NCI-H524 (cell line): ENCODE data around the gene SLC13A4.
"Not testable (repeated sequence)": the region's sequence is repeated elsewhere in the genome, so short reads cannot be mapped to it uniquely, and the experiment has no call there.

ENCODE experiments used
- DNase-seq, 2 experiments: peaks; one replicate each; lab custom pipeline; 2025; lab: John Stamatoyannopoulos, UW

SLC13A4 gene

DNA sequence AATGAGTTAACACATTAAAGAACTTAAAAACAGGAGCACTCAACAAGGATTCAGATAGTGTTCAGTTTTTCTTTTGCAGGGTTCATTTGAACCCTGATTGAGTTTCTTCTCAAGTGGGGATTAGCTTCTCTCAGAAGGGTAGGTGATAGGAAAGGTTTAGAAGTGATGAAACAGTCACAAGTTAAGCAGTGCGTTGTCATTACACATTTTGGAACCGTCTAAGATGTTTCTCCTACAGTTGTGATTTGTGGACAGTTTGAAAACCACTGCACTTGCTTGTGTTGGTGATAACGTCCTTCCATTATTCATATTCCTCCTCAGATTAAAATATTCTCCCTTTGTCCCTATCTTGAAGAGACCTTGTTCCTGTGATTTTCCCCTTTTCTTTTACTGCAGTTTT is 62.9 kb downstream of the SLC13A4 start:
- peak in 1 of 2 experiments; percentile 23 for DNase-seq

DNA sequence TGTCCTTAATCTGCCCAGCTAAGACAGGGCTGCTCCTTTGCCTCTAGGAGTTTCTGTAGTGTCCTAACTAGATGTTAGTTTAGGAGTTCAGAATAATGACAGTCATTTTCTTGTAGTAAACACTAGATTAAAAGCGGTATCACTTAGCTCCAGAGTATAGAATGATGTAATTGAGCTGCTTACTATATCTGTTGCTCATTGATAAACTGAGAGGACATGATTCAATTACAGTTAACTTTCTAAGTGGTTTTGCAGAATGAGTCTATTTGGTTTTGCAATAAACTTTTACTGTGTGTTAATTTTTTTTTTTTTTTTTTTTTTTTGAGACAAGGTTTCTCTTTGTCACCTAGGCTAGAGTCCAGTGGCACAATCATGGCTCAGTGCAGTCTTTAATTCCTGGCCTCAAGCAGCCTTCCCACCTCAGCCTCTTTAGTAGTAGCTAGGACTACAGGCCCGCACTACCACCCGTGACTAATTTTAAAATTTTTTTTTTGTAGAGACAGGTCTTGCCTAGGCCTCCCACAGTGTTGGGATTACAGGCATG is 63.9 kb downstream of the SLC13A4 start:
- no peak for DNase-seq

DNA sequence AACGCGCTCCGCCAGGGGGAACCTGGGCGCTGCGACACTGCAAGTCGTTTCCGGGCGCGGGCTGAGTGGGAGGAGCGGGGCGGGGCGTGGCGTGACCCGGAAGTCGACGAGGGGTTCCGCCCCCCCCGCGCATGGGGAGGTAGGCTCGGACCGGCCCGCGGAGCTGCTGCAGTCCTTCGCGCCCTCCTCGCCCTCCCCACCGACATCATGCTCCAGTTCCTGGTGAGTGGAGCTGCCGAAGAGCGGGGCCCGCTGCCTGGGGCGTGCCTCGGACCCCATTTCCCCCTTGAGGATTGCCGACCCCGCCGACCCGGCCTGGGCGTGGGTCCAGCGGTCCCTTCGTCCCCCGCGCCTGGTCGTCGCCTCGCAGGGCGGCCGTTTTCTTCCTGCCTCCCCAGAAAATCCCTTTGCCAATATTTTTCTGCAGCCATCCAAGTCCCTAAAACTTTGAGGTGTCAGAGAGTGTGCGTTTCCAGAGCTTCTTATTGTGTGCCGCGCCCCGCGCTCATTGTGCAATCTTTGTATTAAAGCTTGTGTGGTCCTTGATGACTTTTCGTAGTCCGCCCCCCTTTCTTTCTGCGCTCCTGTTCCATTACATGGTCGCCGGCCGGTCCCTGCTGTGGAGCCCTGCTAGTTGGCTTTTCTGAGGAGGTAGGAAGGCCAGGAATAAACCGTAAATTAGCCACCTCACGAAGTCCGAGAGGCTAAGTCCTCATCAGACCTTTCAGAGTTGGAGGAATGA is 65.4 kb downstream of the SLC13A4 start, which contains the start of gene STMP1:
Gene STMP1, plus strand, starts transcription at position 142 of the 742 bp plus-strand sequence.
- DNase-seq = peak; percentile 84 to 91

DNA sequence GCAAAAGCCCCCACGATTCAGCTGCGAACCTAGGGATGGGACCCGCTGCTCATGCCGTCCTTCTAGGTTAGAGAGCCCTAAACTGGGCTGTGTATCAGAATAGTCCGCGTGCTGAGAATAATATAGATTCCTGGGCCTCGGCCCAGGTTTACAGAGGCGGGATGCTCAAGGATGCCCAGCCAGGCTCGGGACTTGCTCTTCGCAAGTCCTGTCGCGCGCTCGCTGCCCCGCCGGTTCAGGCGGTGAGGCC is 65.9 kb downstream of the SLC13A4 start:
- DNase-seq = no peak

DNA sequence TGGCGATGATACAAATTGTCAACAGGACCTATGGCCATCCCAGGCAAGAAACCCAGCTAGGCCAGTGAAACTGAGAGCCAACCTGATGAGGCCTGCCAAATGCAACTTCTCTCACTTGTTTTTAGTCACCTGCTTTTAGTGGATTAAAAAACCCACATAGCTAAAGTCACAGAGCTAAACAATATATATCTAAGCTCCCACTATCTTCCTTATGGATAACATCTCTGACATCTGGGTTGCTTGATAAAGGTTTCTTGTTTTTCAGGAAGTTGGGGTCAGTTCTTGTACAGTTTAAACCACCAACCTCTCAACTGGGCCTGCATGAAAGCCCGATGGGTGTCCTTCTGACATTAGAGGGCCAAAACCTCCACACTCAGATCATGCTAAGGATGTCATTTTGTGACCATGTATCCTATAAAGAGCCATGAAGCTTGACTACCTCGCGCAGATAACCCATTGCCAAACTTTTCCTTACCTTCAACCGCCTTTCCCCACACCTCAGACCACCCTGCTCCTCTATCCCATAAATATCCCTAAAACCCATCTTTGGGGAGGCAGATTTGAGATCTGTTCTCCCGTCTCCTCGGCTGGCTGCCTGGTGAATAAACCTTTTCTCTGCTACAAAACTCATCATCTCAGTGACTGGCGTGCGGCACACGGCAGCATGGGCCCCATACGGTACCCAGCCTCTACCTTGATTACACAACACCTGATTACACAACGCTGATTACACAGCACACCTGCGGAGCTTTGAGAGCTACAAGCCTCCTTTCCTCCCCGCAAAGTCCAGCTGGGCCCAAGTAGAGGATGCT is 66.5 kb downstream of the SLC13A4 start:
- DNase-seq = no peak

DNA sequence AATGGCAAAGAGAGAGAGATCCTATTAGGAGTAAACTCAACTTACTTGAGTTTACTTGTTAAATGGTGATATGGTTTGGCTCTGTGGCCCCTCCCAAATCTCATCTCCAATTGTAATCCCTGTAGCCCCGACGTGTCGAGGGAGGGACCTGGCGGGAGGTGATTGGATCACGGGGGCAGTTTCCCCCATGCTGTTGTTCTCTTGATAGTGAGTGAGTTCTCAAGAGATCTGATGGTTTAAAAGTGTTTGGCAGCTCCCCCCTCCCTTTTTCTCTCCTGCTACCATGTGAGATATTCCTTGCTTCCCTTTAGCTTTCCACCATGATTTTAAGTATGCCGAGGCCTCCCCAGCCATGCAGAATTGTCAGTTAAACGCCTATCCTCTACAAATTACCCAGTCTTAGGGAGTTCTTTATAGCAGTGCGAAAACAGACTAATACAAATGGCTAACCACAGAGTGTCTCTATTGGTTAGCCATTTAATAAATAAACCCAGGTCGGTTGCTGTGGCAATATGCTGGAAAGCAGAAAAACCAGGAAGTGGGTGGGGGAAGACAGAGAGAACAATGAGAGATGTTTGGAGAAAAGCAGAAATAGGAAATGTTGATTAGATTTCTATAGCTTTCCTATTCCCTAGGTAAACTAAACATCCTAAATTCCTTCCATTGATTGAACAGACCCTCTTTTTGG is 68.7 kb downstream of the SLC13A4 start:
- no peak for DNase-seq

DNA sequence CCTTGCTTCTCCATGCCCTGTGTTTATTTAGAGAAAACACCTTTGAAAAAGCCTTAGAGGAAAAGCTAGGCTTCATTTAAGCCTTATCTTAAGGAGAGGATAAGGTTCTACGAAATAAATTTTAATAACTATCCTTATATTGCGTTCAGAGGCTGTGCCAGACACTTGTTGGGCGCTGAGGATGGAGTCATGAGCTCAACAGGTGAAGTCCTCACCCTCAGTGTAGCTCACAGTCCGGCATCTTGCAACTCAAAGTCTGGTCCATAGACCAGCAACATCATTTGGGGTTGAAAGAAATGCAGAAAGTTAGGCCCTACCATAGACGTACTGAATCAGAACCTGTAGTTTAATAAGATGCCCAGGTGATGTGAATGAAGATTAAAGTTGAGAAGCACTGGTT is 69.4 kb downstream of the SLC13A4 start:
- no peak for DNase-seq

DNA sequence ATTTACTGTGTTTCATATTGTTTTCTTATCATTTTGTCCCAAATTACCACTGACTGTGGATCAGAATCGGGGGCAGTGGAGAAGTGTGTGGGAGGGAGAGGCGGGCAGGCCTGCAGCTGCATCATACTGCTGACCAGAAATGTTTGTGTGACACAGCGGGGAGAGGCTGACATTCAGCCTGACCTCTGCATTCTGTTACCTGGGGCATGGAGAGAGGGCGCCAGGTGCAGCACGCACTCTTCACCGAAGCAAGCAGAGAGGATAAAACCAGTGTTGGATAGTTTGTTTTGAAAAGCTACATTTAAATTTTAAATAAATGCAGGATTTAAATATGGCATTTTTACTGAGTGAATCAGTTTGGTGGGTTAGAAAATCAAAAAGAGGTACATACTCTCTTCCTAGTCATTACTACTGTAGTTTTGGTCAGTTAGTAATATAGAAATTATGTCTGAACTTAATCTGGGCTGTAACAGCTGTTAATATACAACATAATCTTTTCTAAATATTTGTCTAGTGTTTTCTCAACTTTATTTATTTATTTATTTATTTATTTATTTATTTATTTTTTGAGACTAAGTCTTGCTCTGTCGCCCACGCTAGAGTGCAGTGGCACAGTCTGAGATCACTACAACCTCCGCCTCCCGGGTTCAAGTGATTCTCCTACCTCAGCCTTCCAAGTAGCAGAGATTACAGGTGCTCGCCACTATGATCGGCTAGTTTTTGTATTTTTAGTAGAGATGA is 74.5 kb downstream of the SLC13A4 start:
- no peak for DNase-seq

DNA sequence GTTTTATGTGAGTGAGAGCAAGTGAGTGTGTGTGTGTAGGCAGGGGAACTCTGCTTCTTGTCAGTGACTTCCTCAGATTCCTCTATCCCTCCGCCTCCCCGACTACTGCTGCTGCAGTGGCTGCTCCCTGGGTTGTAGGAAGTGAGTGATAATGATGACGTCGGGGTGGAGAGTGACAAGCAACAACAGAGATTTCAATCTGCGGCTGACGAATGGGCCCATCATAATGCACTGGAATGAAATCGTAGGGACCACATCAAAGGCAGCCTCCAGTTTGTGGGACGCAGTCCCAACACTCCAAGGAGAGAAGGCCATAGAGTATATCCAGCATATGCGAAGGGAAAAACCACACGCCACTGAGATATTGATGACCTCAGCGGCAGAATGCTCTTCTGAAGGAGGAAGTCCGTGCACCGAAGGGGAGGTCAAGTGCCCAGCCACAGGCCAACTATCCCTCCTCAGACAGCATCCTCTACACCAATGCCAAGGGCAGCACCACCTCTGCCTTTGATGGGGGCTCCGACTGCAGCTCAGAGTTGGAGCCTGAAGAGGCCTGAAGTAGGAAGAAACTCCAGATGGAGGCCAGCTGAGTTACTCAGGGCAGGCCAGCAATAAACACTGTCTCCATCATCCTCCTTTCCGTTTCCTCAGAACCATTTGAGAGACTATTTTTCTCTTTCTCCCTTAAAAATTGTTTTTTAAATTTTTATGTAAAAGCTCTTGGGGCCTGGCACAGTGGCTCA is 77.0 kb downstream of the SLC13A4 start:
- no peak for DNase-seq

DNA sequence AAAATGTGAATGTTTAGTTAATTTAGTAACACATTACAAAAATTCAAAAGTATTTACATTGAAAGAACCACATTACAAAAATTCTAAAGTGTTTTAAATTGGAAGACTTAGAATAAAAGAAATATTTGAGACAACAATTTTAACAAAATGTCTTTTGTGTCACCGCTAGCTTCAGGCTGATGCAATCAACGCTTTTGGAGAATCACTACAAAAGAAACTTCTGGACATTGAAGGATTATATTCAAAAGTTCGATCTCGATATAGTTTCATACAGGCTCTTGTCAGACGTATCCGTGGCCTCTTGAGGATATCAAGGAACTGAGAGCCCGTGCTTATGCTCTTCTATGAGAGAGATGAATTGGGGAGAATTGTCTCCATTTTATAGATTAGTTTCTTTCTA is 79.8 kb downstream of the SLC13A4 start:
- DNase-seq = no peak

DNA sequence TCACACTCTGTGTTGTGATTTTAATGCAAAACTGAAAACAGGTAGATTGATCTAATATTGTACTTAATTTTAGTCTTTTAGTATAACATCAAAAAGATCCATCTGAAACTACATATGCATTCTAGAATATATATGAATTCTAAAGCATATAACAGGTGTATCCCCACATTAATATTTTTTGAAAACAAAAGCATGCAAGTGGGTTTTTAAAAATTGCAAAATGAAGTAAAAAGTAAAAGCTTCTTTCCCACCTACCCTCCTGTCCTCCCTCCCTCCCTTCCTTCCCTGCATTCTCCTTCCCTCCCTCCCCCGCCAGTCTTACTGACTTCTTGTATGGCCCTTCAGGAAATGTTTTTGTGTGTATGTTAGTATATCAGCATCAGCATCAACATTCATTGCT is 80.2 kb downstream of the SLC13A4 start:
- no peak for DNase-seq

DNA sequence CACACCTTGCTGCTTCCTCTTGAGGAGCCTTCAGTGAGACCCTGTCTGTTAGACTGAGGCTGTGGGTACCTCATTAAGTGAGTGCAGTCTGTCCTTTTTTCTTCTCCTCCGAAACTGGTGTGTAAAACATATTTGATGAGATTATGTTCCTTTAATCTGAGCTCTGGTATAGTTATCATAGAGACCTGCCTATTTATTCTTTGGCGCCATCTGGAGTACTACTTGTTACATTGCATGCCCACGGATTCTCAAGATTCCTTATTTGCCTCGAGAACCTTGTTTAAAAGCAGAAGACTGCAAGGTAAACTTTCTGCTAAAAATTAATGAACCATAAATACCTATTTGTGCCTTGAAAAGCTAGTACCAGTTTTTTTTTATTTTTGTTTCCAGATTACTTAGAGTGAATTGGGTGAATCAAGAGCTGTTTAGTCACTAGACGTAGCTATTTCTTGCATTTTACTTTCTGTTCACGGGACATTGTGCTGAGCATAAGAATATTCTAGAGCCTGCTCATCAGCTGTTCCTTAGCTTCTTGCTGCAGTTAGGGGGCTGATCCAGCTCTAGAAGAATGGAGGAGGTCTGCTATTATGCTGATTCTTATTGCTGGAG is 82.6 kb downstream of the SLC13A4 start:
- peak in 1 of 2 experiments; percentile 52 for DNase-seq

DNA sequence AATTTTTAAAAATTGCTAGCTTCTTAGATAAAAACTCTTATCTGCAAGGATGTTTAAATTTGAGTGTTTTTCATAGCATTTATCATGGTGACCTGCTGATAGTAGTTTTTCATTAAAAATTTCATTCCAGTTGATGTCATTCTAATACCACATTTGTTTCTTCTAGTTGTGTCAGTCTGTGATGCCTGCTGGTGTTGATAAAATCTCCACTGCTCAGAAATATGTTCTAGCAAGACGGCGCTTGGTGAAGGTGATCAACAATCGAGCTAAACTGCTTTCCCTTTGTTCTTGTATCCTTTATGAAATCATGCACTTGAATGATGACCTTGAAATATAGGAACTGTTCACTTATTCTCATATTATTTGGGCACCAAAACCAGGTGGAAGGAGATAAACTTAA is 83.3 kb downstream of the SLC13A4 start:
- no peak for DNase-seq

DNA sequence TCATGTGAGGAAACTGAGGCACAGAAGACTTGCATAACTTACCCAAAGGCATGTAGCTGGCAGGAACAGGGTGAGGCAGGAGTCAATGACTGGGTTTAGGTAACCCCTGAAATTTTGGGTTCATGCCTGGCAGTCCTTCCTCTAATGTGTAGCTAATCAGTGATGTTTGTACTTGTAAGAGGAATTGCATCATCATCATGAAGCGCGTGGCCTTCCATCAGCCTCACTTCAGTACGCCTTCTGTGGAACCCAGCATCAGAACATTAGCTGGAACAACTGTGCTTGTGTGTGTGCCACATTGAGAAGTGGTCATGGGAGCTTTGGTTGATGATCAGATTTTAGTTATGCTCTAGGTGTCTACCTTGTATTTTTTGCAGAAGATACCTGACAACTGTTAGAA is 83.8 kb downstream of the SLC13A4 start:
- DNase-seq = no peak

DNA sequence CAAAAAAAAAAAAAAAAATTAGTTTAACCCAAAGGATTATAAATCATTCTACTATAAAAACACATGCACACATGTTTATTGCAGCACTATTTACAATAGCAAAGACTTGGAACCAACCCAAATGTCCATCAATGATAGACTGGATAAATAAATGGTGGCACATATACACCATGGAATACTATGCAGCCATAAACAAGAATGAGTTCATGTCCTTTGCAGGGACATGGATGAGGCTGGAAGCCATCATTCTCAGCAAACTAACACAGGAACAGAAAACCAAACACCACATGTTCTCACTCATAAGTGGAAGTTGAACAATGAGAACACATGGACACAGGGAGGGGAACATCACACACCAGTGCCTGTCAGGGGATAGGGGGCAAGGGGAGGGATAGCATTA is 88.3 kb downstream of the SLC13A4 start:
- not testable (repeated sequence) for DNase-seq

DNA sequence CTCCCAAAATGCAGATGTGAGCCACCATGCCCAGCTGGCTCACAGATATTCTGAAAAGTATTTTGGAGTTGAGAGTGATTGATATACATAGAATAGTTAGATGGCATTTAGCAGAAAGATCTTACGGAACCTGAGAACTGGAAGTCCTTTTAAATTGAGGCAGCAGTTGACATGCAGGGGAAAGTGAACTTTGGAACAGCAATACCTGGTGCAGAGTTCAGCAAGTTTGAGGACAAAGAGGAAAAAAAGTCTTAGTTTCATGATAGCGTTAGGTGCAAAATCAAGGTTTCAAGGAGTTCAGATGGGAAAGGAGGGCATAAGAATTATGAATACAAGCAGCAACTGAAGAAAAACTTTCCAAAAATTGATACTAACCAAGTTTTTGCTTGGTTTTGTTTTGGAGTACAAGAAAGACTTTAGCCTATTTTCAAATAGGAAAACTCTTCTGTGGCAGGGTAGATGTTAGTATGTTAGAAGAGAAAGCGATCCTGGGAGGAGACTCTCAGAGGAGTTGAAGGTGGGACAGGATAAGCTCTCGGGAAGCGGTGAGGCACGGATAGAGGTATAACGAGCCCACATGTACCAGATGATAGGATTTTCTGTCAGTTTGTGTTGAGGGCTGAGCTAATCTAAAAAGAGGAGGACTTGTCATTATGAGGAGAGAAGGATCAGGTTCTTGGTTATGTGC is 93.7 kb downstream of the SLC13A4 start:
- no peak for DNase-seq
